AG04450 (cell line): ENCODE results near the gene PRKAA1. TPM values are rescaled to one million over a fixed set of nuclear protein-coding genes. Genes with fewer than 3 reads are reported as not detected.
A peak's percentile ranks its signal among the peaks of the same experiment; 100 is the strongest.
"Not testable (repeated sequence)": the region's sequence is repeated elsewhere in the genome, so short reads cannot be mapped to it uniquely, and the experiment has no call there.

ENCODE experiments used
- CTCF ChIA-PET: fragments of 300-600, 350-600 bp; formaldehyde crosslinking; extraction: SDS; loops from one replicate; lab custom pipeline; 2022; ENCODE audit warnings: antibody characterized with exemption, inconsistent platforms; lab: Charles Lee
- POLR2A ChIA-PET: fragments of 350-600 bp; formaldehyde crosslinking; extraction: SDS; loops from one replicate; lab custom pipeline; 2021; ENCODE audit warnings: antibody characterized with exemption, inconsistent platforms; lab: Yijun Ruan, JAX
- DNase-seq: peaks from one replicate; pipeline ENCODE4 v3.0.0-alpha.2; 2011; ENCODE audit warnings: low read depth, low spot score
- H3K27ac ChIP-seq: one replicate; pipeline ENCODE4 v1.5.1; 2012; ENCODE audit warnings: low read depth, low read length, control low read depth
- H3K27me3 ChIP-seq: one replicate; pipeline ENCODE4 v1.6.0; 2012; ENCODE audit warnings: low read length; ENCODE audit not compliant: control insufficient read depth, insufficient read depth
- H3K4me3 ChIP-seq: 2 replicates; pipeline ENCODE4 v1.5.1; 2011; ENCODE audit warnings: mild to moderate bottlenecking, low read depth, low read length, control low read depth
- H3K9me3 ChIP-seq: 2 replicates; pipeline ENCODE4 v1.5.1; 2012; ENCODE audit warnings: low read length; ENCODE audit not compliant: control insufficient read depth, insufficient read depth
- polyA plus RNA-seq: library from polyadenylated mRNA; depleted of rRNA; stranded (reverse); fragments of >200 nt; gene quantifications from 2 replicates; pipeline ENCODE4 v1.2.3, GENCODE V29; 2011
- TF ChIP-seq, protein P1 (sequence below): IDR thresholded peaks from 2 replicates; pipeline ENCODE4 v1.5.1; 2011; ENCODE audit warnings: low read depth, low read length, control low read depth, inconsistent platforms

PRKAA1 gene
- polyA plus RNA-seq, 1 experiment: 107 TPM

DNA sequence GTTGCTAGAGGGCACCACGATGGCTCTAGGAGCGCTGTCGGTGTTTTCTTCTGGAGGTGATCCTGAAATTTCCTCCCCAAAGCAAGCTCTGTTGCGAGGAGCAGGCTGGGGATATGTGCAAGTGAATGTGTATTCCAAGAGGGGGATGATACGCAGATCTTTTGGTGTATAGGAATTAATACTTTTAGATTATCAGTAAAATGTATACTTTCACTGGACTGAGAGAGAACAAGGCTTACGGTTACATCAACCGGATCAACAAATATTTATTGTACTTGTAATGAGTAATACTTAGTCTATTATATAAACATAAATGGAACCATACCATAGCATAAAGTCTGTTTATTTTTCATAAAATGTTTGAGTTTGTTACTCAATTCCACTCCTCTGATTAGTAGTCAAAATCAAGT, 632 bp upstream of the PRKAA1 start:
- DNase-seq: no peak
- TF ChIP-seq, protein P1, sequence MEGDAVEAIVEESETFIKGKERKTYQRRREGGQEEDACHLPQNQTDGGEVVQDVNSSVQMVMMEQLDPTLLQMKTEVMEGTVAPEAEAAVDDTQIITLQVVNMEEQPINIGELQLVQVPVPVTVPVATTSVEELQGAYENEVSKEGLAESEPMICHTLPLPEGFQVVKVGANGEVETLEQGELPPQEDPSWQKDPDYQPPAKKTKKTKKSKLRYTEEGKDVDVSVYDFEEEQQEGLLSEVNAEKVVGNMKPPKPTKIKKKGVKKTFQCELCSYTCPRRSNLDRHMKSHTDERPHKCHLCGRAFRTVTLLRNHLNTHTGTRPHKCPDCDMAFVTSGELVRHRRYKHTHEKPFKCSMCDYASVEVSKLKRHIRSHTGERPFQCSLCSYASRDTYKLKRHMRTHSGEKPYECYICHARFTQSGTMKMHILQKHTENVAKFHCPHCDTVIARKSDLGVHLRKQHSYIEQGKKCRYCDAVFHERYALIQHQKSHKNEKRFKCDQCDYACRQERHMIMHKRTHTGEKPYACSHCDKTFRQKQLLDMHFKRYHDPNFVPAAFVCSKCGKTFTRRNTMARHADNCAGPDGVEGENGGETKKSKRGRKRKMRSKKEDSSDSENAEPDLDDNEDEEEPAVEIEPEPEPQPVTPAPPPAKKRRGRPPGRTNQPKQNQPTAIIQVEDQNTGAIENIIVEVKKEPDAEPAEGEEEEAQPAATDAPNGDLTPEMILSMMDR: no peak
- Histone ChIP-seq H3K27me3 (no peaks in the 10 kb centered on the region), H3K9me3 (no peaks in the 10 kb centered on the region; the same call in 1 of the 2 replicates), H3K4me3 (peak overlapping the region; percentile 96), H3K27ac (peak overlapping the region; percentile 96)
- POLR2A ChIA-PET: interaction anchor here (0.6 to 1.5 kb wide), 7 partner anchors 8 to 1419 kb away, joined by 3 to 13 read pairs (median 3); no protein-coding TSS in a partner anchor
- CTCF ChIA-PET: interaction anchor here (0.6 to 1.5 kb wide), 9 partner anchors 11 to 960 kb away, joined by 3 to 7 read pairs (median 4); no protein-coding TSS in a partner anchor

DNA sequence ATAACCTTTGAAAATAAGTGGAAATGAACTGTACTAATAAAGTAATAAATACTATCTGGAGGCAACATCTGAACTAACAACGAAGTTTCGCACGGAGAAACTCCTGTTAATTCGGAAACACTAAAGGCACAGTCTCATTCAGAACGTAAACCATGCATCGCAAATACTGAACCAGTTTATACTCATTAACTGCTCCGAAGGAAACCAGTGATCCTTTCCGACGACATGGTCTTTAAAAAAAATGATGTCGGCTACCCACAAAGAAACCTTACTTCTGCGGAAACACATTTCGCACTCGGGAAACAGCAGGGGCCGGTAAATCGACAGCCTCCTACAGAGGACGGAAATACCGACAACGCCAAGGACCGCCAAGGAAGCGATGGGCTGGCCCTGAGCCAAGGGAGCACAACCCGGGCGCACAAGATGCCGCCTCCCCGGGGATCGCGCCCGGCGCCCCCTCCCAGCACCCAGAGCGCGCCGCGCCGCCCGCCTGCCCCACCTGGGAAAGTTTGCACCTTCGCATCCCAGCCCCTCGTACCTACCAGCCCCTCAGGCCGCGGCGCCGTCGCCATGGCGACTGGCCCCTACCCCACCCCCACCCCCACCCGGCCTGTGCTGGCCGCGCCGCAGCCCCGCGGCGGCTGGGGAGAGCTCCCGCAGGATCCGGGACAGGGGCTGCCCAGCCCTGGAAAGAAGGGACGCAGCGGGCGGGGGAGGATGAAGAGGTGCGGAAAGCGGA, 732 bp downstream of the PRKAA1 start:
- no peak for DNase-seq
- H3K27ac ChIP-seq: peak overlapping the region; percentile 91
- H3K9me3 ChIP-seq: no peaks in the 10 kb centered on the region; the same call in 1 of the 2 replicates
- TF ChIP-seq, protein P1: no peak
- ChIA-PET CTCF (interaction anchor here (1.5 kb wide), 1 partner anchor 35 kb away, joined by 5 read pairs; no protein-coding TSS in a partner anchor), POLR2A (interaction anchor here (0.5 to 1.5 kb wide), 3 partner anchors 16 to 79 kb away, joined by 3 to 4 read pairs (median 3); partner anchors contain the start of gene RPL37)
- no peaks in the 10 kb centered on the region for H3K27me3 ChIP-seq
- peak overlapping the region; percentile 96 for H3K4me3 ChIP-seq

- TF ChIP-seq, protein P1: no peak
- Histone ChIP-seq H3K9me3 (no peaks in the 10 kb centered on the region; the same call in 1 of the 2 replicates), H3K4me3 (peak overlapping the region; percentile 96), H3K27me3 (no peaks in the 10 kb centered on the region), H3K27ac (no peak overlapping the region)
- POLR2A ChIA-PET: interaction anchor here (0.7 to 1.5 kb wide), 3 partner anchors 15 to 788 kb away, joined by 3 to 6 read pairs (median 4); partner anchors contain the start of gene RPL37
- CTCF ChIA-PET: no interaction called here
- no peak for DNase-seq
Observed at GRCh38 chr5:40796487-40796889, 1.7 kb downstream of the PRKAA1 start.

- H3K27me3 ChIP-seq, H3K4me3 ChIP-seq, H3K27ac ChIP-seq, POLR2A ChIA-PET, CTCF ChIA-PET, H3K9me3 ChIP-seq, DNase-seq: not testable (repeated sequence)
Observed at GRCh38 chr5:40794877-40795276, 3.3 kb downstream of the PRKAA1 start.

GRCh38 chr5:40794340-40794739, 3.8 kb downstream of the PRKAA1 start:
- H3K27me3 ChIP-seq, H3K9me3 ChIP-seq, DNase-seq, H3K4me3 ChIP-seq, CTCF ChIA-PET, POLR2A ChIA-PET, H3K27ac ChIP-seq: not testable (repeated sequence)

DNA sequence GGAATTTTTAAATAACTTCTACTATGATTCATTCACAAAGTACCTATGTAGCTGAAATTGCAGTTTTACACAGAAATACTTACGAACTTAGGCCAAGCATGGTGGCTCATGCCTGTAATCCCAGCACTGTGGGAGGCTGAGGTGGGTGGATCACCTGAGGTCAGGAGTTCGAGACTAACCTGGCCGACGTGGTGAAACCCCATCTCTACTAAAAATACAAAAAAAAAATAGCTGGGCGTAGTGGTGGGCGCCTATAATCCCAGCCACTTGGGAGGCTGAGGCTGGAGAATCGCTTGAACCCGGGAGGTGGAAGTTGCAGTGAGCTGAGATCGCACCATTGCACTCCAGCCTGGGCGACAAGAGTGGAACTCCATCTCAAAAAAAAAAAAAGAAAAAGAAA, 5.5 kb downstream of the PRKAA1 start:
- CTCF ChIA-PET, H3K27ac ChIP-seq: not testable (repeated sequence)

More for the DNA sequence above, 5.5 kb downstream of the PRKAA1 start:
- DNase-seq, H3K9me3 ChIP-seq, H3K27me3 ChIP-seq, H3K4me3 ChIP-seq: not testable (repeated sequence)
- POLR2A ChIA-PET: interaction anchor here (0.7 kb wide), 1 partner anchor 11 kb away, joined by 3 read pairs; no protein-coding TSS in a partner anchor
